ENCODE measurements around the gene SIPA1. TPM values are rescaled to one million over a fixed set of nuclear protein-coding genes. Genes with fewer than 3 reads are reported as not detected.

Gene SIPA1
- total RNA-seq, 1 experiment from 2014 or later = 65.4 TPM

- DNase-seq (ENCODE audit: low spot score) (no peak), ATAC-seq (peak; percentile 0; the same call in 1 of the 2 replicates)
- H3K36me3 Mint-ChIP-seq = peaks cover 10% of the 10 kb centered on the region
- ChIA-PET CTCF (interaction anchor here (0.7 to 16.2 kb wide), 19 partner anchors 7 to 415 kb away, joined by 3 to 311 read pairs (median 4); partner anchors contain the start of genes FAM89B, KCNK7, PCNX3 and SCYL1), POLR2A (interaction anchor here (1.2 to 2.0 kb wide), 4 partner anchors 8 to 45 kb away, joined by 3 to 6 read pairs (median 6); partner anchors contain the start of gene PCNX3)
- H3K27ac Mint-ChIP-seq = 0 out of 2 replicates have a peak overlapping the region, but pooled peaks have one; percentile 65
- H3K9me3 Mint-ChIP-seq = no peaks in the 10 kb centered on the region
- peaks cover 6% of the 10 kb centered on the region; the same call in 1 of the 2 replicates for H3K27me3 Mint-ChIP-seq (ENCODE audit: low read depth)
- TF ChIP-seq NFATC4 (CRISPR knock-in tag; IDR thresholded peaks at IDR 0.05) = no peak
- no peak for TF ChIP-seq ZNF416 (CRISPR knock-in tag; IDR thresholded peaks at IDR 0.05)
- peak overlapping the region; percentile 70 for H3K4me3 Mint-ChIP-seq
- H3K4me1 Mint-ChIP-seq = peaks cover 24% of the 10 kb centered on the region
Observed at GRCh38 chr11:65607614-65608426, 30.1 kb upstream of the SIPA1 start.

- H3K9me3 Mint-ChIP-seq = no peaks in the 10 kb centered on the region
- no peak for TF ChIP-seq ZBTB21 (CRISPR knock-in tag; IDR thresholded peaks at IDR 0.05; ENCODE audit: borderline replicate concordance)
- no peak for TF ChIP-seq FOXP4 (CRISPR knock-in tag; IDR thresholded peaks at IDR 0.05)
- TF ChIP-seq ARID4B (CRISPR knock-in tag; IDR thresholded peaks at IDR 0.05; ENCODE audit: borderline replicate concordance) = no peak
- no peak for TF ChIP-seq TCF7 (CRISPR knock-in tag; IDR thresholded peaks at IDR 0.05; ENCODE audit: low read depth)
- no peak for TF ChIP-seq SOX15 (CRISPR knock-in tag; IDR thresholded peaks at IDR 0.05)
- no peak for TF ChIP-seq NR1H2 (CRISPR knock-in tag; IDR thresholded peaks at IDR 0.05)
- TF ChIP-seq MXD4 (CRISPR knock-in tag; IDR thresholded peaks at IDR 0.05; ENCODE audit: borderline replicate concordance) = no peak
- TF ChIP-seq MAX (CRISPR knock-in tag; IDR thresholded peaks at IDR 0.05) = no peak
- TF ChIP-seq ATF2 (CRISPR knock-in tag; IDR thresholded peaks at IDR 0.05; ENCODE audit: borderline replicate concordance, low read depth) = no peak
- TF ChIP-seq ERG (CRISPR knock-in tag; IDR thresholded peaks at IDR 0.05) = no peak
- TF ChIP-seq TEAD1 (CRISPR knock-in tag; IDR thresholded peaks at IDR 0.05) = no peak
- TF ChIP-seq ZNF263 (CRISPR knock-in tag; IDR thresholded peaks at IDR 0.05; ENCODE audit: low read depth) = no peak
- TF ChIP-seq CREM (CRISPR knock-in tag; IDR thresholded peaks at IDR 0.05) = no peak
- TF ChIP-seq PRDM15 (CRISPR knock-in tag; IDR thresholded peaks at IDR 0.05) = no peak
- no peak for TF ChIP-seq CREB1 (CRISPR knock-in tag; IDR thresholded peaks at IDR 0.05)
- no peak for TF ChIP-seq RELA (CRISPR knock-in tag; IDR thresholded peaks at IDR 0.05; ENCODE audit: borderline replicate concordance)
- H3K27me3 Mint-ChIP-seq (ENCODE audit: low read depth) = no peaks in the 10 kb centered on the region; the same call in 1 of the 2 replicates
- ATAC-seq = no peak
- H3K4me1 Mint-ChIP-seq = peaks cover 29% of the 10 kb centered on the region
- DNase-seq (ENCODE audit: low spot score) = no peak
- H3K36me3 Mint-ChIP-seq = peaks cover 6% of the 10 kb centered on the region
- ChIA-PET POLR2A (no interaction called here), CTCF (interaction anchor here (1.1 to 16.2 kb wide), 2 partner anchors 18 to 68 kb away, joined by 3 to 311 read pairs; partner anchors contain the start of gene KCNK7)
- H3K4me3 Mint-ChIP-seq = no peak overlapping the region
- H3K27ac Mint-ChIP-seq = no peak overlapping the region
Observed at GRCh38 chr11:65609229-65609628, 28.7 kb upstream of the SIPA1 start.

Measured in WTC11 (cell line).